Hematopoietic multipotent progenitor cell treated with erythropoietin and hydrocortisone succinate and interleukin-3 and kit ligand, for 6 days (in vitro differentiated cells): ENCODE measurements around the gene CTDNEP1.

Experiments used
- DNase-seq: peaks from one replicate; pipeline ENCODE4 v3.0.0-alpha.2; 2015

The CTDNEP1 gene

DNA sequence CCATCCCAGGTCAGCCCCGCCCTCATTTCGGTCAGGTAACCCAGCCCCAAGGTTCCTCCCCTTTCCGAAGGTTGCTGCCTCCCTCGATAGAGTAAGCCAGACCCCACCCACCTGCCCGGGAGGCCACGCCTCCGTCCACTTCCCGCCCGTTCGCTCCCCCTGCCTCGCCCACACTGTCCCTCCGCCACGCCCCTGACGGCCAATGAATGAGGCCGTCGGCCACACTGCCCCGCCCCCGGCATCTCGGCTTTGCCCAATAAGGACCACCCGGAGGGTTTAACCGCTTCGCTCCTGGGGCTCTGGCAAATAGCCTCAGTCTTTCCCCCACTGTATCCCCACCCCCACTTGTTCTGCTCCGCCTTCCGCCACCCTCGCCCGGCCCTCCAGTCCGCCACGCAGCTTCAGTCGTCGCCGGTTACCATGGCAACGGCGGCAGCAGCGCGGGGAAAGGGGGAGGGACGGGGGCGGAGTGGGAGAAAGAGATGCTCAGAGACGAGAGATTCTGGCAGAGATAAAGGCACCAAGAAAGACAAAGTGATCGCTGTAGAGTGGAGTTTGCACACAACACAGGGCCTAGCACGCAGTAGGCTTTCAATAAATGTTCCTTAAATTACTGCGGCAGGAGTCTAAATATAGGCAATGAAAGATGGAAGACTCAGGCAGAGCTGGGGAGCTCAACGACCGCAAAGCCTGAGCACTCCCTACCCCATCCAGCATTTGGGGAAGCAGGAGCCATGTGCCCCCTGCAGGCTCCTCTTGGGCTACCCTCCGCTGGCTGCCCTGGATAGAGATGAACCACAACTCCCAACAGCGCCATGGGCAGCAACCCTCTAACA, 37.0 kb downstream of the CTDNEP1 start:
- peak; percentile 99 for DNase-seq

DNA sequence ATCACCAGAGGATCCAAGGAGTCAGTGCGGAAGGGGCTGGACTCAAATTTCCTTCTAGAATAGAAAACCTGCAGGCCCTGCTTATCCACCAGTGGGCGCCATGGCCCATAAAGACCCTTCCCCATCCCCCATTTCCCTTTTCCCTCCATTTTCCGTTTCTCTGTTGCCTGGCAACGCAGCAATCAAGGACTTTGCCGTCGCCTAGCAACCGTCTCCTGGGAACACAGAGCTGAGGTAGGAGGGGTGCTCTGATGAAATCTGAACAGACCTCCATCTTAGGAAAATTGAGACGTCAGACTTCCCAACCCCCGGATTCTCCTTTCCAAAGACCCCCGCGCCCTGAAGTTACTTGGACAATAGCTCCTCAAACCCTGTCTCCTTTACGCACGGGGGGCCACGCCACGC, 37.6 kb downstream of the CTDNEP1 start:
- DNase-seq = peak; percentile 86

- no peak for DNase-seq
Observed at GRCh38 chr17:7211491-7212273, 39.9 kb downstream of the CTDNEP1 start.

GRCh38 chr17:7208754-7209460, 42.6 kb downstream of the CTDNEP1 start:
- no peak for DNase-seq

GRCh38 chr17:7208027-7208571, 43.4 kb downstream of the CTDNEP1 start:
- DNase-seq = no peak

GRCh38 chr17:7207120-7208001, 44.2 kb downstream of the CTDNEP1 start:
- no peak for DNase-seq

- no peak for DNase-seq
Observed at GRCh38 chr17:7205561-7205960, 46.0 kb downstream of the CTDNEP1 start.

DNA sequence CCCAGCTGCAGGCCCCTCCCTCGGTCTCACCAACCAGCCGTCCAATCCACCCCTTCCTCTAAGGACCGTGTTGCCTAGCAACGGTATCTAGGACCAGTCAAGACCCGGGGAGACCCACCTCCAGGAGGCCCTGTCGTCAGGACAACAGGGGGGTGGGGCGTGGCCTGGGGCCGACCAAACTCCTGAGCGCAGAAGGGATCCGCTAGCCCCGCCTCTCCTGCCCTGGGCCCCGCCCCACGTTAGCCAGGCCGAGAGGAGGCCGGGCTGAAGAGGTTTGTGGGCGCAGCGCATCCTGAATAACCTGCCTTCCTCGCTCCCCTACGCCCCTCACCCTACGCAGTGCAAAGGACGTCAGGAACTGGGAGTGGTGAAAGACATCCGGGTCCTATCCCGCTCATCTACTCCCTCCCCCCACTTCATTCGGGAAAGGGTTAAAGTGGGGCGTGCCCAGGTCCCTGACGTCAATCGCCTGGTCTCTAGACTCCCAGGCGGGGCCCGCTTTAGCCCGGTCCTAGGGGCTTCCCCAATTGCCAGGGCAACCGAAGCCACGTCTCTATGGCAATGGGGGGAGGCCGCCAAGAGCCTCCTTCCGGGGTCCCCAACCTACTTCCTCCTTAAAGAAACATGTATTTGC, 46.6 kb downstream of the CTDNEP1 start:
- peak; percentile 86 for DNase-seq

GRCh38 chr17:7204336-7204735, 47.2 kb downstream of the CTDNEP1 start:
- no peak for DNase-seq

DNA sequence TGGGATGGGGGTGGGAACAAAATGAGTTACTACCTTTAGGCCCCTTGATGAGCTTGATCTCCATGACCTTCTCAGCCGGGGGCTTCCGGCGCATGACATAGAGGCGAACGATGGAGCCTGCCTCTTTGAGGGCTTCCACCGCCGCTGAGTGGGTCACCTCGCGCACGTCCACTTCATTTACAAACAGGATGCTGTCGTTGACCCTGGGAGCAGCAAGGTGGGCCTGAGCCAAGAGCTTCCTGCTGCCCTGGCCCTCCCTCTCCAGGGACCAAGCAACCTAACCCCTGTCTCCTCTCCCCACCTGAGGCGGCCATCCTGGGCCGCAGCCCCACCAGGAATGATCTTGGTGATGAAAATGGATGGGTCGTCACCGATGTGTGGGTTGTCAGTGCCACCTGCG, 48.1 kb downstream of the CTDNEP1 start:
- no peak for DNase-seq

- DNase-seq = no peak
Observed at GRCh38 chr17:7196651-7197401, 54.7 kb downstream of the CTDNEP1 start.

GRCh38 chr17:7195971-7196370, 55.6 kb downstream of the CTDNEP1 start:
- no peak for DNase-seq
